Neural progenitor cell (in vitro differentiated cells): ENCODE results near the gene LCE3A. TPM values are rescaled to one million over a fixed set of nuclear protein-coding genes. Genes with fewer than 3 reads are reported as not detected.

Source experiments
- DNase-seq: peaks from one replicate; pipeline ENCODE4 v3.0.0-alpha.2; 2016; ENCODE audit warnings: low spot score
- H2AFZ ChIP-seq: fragments of 200-600 bp; sonication (generic); replicated peaks from 2 replicates; pipeline ENCODE4 v1.6.1; 2016; ENCODE audit warnings: antibody characterized with exemption
- H3F3A ChIP-seq: fragments of 200-600 bp; sonication (generic); 2 replicates; pipeline ENCODE4 v1.6.1; 2016; ENCODE audit warnings: antibody characterized with exemption, low read depth
- H3K27ac ChIP-seq: fragments of 200-600 bp; sonication (generic); 2 replicates; pipeline ENCODE4 v1.5.1; 2016; ENCODE audit warnings: mild to moderate bottlenecking
- H3K27me3 ChIP-seq: fragments of 200-600 bp; sonication (generic); 2 replicates; pipeline ENCODE4 v1.6.1; 2016; ENCODE audit warnings: mild to moderate bottlenecking, moderate library complexity
- H3K36me3 ChIP-seq: fragments of 200-600 bp; sonication (generic); 2 replicates; pipeline ENCODE4 v1.5.1; 2016
- H3K4me1 ChIP-seq: fragments of 200-600 bp; sonication (generic); 2 replicates; pipeline ENCODE4 v1.6.1; 2016; ENCODE audit warnings: mixed run types
- H3K4me2 ChIP-seq: fragments of 200-600 bp; sonication (generic); 2 replicates; pipeline ENCODE4 v1.6.1; 2016
- H3K4me3 ChIP-seq: fragments of 200-600 bp; sonication (generic); 2 replicates; pipeline ENCODE4 v1.5.1; 2016
- H3K79me2 ChIP-seq: fragments of 200-600 bp; sonication (generic); 2 replicates; pipeline ENCODE4 v1.6.1; 2016; ENCODE audit warnings: low read depth
- H3K9ac ChIP-seq: fragments of 200-600 bp; sonication (generic); 2 replicates; pipeline ENCODE4 v1.6.1; 2016
- H3K9me3 ChIP-seq: fragments of 200-600 bp; sonication (generic); 2 replicates; pipeline ENCODE4 v1.5.1; 2016; ENCODE audit warnings: low read depth
- H4K20me1 ChIP-seq: fragments of 200-600 bp; sonication (generic); 2 replicates; pipeline ENCODE4 v1.6.1; 2016; ENCODE audit warnings: low read depth
- H3K27ac Mint-ChIP-seq: 3 replicates; pipeline ENCODE4 v1.8.0; 2021; ENCODE audit warnings: mixed read lengths
- H3K27me3 Mint-ChIP-seq: 2 replicates; pipeline ENCODE4 v1.8.0; 2022; ENCODE audit warnings: low read depth, mild to moderate bottlenecking, inconsistent platforms, moderate library complexity, mixed read lengths; ENCODE audit not compliant: insufficient read depth
- H3K36me3 Mint-ChIP-seq: 3 replicates; pipeline ENCODE4 v1.8.0; 2021; ENCODE audit warnings: mixed read lengths
- H3K4me1 Mint-ChIP-seq: 3 replicates; pipeline ENCODE4 v1.8.0; 2021; ENCODE audit warnings: mixed read lengths
- H3K4me3 Mint-ChIP-seq: 3 replicates; pipeline ENCODE4 v1.8.0; 2021; ENCODE audit warnings: mild to moderate bottlenecking, moderate library complexity, mixed read lengths
- H3K9me3 Mint-ChIP-seq: 3 replicates; pipeline ENCODE4 v1.8.0; 2020; ENCODE audit warnings: mixed read lengths
- EZH2 ChIP-seq: fragments of 200-600 bp; sonication (generic); IDR thresholded peaks from 2 replicates; pipeline ENCODE4 v1.6.1; 2017; ENCODE audit warnings: antibody characterized with exemption, mild to moderate bottlenecking, moderate library complexity
- EZH2phosphoT487 ChIP-seq: fragments of 200-600 bp; sonication (generic); IDR thresholded peaks from 2 replicates; pipeline ENCODE4 v1.6.1; 2017; ENCODE audit warnings: antibody characterized with exemption
- total RNA-seq: library from RNA; depleted of rRNA; stranded (reverse); fragments of >200 nt; gene quantifications from 2 replicates; pipeline ENCODE4 v1.2.3, GENCODE V29; 2015; ENCODE audit warnings: low replicate concordance
- TF ChIP-seq, protein P1 (sequence below): fragments of 200-600 bp; sonication (generic); IDR thresholded peaks from 2 replicates; pipeline ENCODE4 v1.5.1; 2017; ENCODE audit warnings: antibody characterized with exemption, mild to moderate bottlenecking

LCE3A gene
- total RNA-seq, 1 donor from 2014 or later = not detected

DNA sequence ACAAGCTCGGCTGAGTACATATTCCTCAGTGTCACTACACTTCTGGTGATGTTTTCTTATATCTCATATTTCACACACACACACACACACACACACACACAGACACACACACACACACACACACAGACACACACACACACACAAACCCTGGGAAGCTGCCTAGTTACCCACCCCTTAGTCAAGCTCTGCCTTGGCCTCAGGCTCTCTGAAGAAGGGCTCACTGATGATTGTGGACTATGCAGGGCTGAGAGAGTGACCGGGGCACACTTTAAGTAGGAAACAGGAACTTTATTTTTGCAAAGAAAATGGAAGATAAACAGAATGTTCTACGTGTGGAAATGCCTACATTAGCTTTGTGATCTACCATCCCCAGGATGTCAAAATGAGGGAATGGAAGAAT, 21.0 kb upstream of the LCE3A start:
- Mint-ChIP-seq H3K4me1 (no peaks in the 10 kb centered on the region), H3K4me3 (no peak overlapping the region), H3K27me3 (peaks cover 2% of the 10 kb centered on the region), H3K9me3 (peaks cover 18% of the 10 kb centered on the region), H3K27ac (no peak overlapping the region), H3K36me3 (no peaks in the 10 kb centered on the region)
- Histone ChIP-seq H4K20me1 (no peaks in the 10 kb centered on the region), H3K4me1 (no peaks in the 10 kb centered on the region), H3K79me2 (no peaks in the 10 kb centered on the region), H3K27me3 (no peaks in the 10 kb centered on the region), H2AFZ (no peak overlapping the region), H3K27ac (no peak overlapping the region), H3K9ac (no peak overlapping the region), H3K4me3 (no peak overlapping the region), H3F3A (no peaks in the 10 kb centered on the region), H3K9me3 (peaks cover 34% of the 10 kb centered on the region), H3K4me2 (no peak overlapping the region), H3K36me3 (no peaks in the 10 kb centered on the region)
- no peak for DNase-seq
- TF ChIP-seq, protein P1, sequence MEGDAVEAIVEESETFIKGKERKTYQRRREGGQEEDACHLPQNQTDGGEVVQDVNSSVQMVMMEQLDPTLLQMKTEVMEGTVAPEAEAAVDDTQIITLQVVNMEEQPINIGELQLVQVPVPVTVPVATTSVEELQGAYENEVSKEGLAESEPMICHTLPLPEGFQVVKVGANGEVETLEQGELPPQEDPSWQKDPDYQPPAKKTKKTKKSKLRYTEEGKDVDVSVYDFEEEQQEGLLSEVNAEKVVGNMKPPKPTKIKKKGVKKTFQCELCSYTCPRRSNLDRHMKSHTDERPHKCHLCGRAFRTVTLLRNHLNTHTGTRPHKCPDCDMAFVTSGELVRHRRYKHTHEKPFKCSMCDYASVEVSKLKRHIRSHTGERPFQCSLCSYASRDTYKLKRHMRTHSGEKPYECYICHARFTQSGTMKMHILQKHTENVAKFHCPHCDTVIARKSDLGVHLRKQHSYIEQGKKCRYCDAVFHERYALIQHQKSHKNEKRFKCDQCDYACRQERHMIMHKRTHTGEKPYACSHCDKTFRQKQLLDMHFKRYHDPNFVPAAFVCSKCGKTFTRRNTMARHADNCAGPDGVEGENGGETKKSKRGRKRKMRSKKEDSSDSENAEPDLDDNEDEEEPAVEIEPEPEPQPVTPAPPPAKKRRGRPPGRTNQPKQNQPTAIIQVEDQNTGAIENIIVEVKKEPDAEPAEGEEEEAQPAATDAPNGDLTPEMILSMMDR = no peak
- TF ChIP-seq EZH2 (no peak), EZH2phosphoT487 (no peak)

DNA sequence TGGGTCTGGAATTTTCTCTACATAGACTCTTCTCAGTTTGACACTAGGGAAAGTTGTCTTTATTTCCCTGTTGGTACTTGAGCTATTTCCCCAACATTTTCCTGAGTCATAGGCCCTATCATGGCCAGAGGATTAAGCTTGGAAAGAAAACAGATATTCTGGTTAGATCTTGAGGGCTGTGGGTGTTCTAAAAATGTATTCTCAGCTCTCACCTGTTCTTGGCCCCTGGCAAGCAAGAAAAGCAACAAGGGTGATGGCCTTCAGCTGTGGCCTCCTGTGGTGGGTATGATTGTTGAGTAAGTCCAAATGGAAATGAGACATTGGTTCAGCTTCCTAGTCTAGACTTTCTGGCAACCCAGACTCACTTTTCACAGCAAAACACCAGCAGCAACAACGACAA, 17.4 kb upstream of the LCE3A start:
- no peak overlapping the region for H3K27ac ChIP-seq
- no peak overlapping the region for H3K9ac ChIP-seq
- no peaks in the 10 kb centered on the region for H3K27me3 Mint-ChIP-seq
- no peak for DNase-seq
- no peaks in the 10 kb centered on the region for H3K36me3 Mint-ChIP-seq
- no peaks in the 10 kb centered on the region for H3K4me1 Mint-ChIP-seq
- peaks cover 9% of the 10 kb centered on the region for H3K9me3 Mint-ChIP-seq
- no peaks in the 10 kb centered on the region for H3K4me1 ChIP-seq
- no peaks in the 10 kb centered on the region for H4K20me1 ChIP-seq
- H3K4me2 ChIP-seq = no peak overlapping the region
- no peaks in the 10 kb centered on the region for H3F3A ChIP-seq
- H3K4me3 ChIP-seq = no peak overlapping the region
- no peaks in the 10 kb centered on the region for H3K36me3 ChIP-seq
- TF ChIP-seq EZH2 (no peak), EZH2phosphoT487 (no peak)
- TF ChIP-seq, protein P1 = no peak
- H2AFZ ChIP-seq = no peak overlapping the region
- no peaks in the 10 kb centered on the region for H3K79me2 ChIP-seq
- no peaks in the 10 kb centered on the region for H3K27me3 ChIP-seq
- H3K9me3 ChIP-seq = peaks cover 32% of the 10 kb centered on the region
- H3K4me3 Mint-ChIP-seq = no peak overlapping the region
- no peak overlapping the region for H3K27ac Mint-ChIP-seq

DNA sequence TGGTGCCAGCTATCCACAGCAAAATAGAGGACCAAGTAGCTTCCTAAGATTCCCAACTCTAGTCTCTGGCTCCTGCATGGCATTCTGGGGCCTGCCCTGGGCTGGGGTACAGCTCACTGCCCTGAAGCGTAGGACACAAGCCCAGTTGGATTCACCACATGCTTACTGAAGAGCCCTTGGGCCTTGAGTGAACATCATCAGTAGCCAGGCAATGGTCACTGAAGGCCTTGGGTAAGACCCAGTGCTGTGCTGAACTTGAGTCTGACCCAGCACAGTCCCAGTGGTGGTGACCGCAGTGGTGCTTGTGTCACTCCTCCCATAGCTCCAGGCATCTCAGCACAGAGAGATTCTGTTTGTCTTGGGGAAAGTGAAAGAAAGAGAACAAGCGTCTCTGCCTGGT, 7.7 kb upstream of the LCE3A start:
- Histone ChIP-seq H4K20me1 (no peaks in the 10 kb centered on the region), H3K4me1 (no peaks in the 10 kb centered on the region), H3F3A (no peaks in the 10 kb centered on the region), H3K36me3 (no peaks in the 10 kb centered on the region), H2AFZ (no peak overlapping the region), H3K79me2 (no peaks in the 10 kb centered on the region), H3K4me2 (no peak overlapping the region), H3K9ac (no peak overlapping the region), H3K9me3 (peaks cover 41% of the 10 kb centered on the region), H3K27ac (no peak overlapping the region), H3K27me3 (no peaks in the 10 kb centered on the region), H3K4me3 (no peak overlapping the region)
- Mint-ChIP-seq H3K4me1 (no peaks in the 10 kb centered on the region), H3K9me3 (peaks cover 37% of the 10 kb centered on the region), H3K27me3 (peaks cover 2% of the 10 kb centered on the region), H3K36me3 (no peaks in the 10 kb centered on the region), H3K4me3 (no peak overlapping the region), H3K27ac (no peak overlapping the region)
- TF ChIP-seq, protein P1 = no peak
- TF ChIP-seq EZH2 (no peak), EZH2phosphoT487 (no peak)
- DNase-seq = no peak

DNA sequence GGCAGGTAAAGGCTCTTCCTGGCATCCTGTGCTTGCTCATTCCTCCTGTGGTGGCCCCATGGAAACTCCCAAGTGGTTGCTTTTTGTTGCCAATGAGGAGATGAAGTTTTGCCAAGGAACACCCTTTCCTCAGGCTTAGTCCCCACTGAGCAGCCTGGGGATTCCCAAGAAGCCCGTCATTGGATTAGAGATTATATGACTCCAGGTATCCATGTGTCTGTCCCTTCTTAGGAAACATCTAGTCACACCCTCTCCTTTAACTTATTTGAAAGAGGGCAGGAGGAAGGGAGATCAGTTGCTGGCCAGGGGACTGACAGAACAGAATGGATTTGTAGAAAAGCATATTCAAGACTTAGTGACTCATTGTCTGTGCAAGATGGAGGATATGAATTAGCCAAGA, 3.8 kb upstream of the LCE3A start:
- Histone ChIP-seq H3K4me1 (no peaks in the 10 kb centered on the region), H3K79me2 (no peaks in the 10 kb centered on the region), H3F3A (no peaks in the 10 kb centered on the region), H3K9ac (no peak overlapping the region), H2AFZ (no peak overlapping the region), H3K36me3 (no peaks in the 10 kb centered on the region), H3K4me3 (no peak overlapping the region), H3K27ac (no peak overlapping the region), H3K27me3 (no peaks in the 10 kb centered on the region), H3K9me3 (peaks cover 21% of the 10 kb centered on the region), H3K4me2 (no peak overlapping the region), H4K20me1 (no peaks in the 10 kb centered on the region)
- no peak overlapping the region for H3K4me3 Mint-ChIP-seq
- H3K9me3 Mint-ChIP-seq = peaks cover 47% of the 10 kb centered on the region
- H3K27me3 Mint-ChIP-seq = peaks cover 6% of the 10 kb centered on the region
- H3K4me1 Mint-ChIP-seq = no peaks in the 10 kb centered on the region
- no peak overlapping the region for H3K27ac Mint-ChIP-seq
- DNase-seq = no peak
- no peaks in the 10 kb centered on the region for H3K36me3 Mint-ChIP-seq
- TF ChIP-seq, protein P1 = no peak
- TF ChIP-seq EZH2phosphoT487 = no peak
- no peak for TF ChIP-seq EZH2
